Testis (tissue), 3 donors: Measurements from ENCODE around the gene ZCCHC7. TPM values are rescaled to one million over a fixed set of nuclear protein-coding genes. Genes with fewer than 3 reads are reported as not detected.

Source experiments
- DNase-seq: peaks from one replicate; pipeline ENCODE4 v3.0.0-alpha.2; 2019
- H3K27ac ChIP-seq, 2 donors: fragments of 200-600 bp; sonication (generic); one replicate each; pipeline ENCODE4 v1.5.1; 2019
- H3K27me3 ChIP-seq: fragments of 200-600 bp; sonication (generic); one replicate; pipeline ENCODE4 v1.5.1; 2019
- H3K36me3 ChIP-seq: fragments of 200-600 bp; sonication (generic); one replicate; pipeline ENCODE4 v1.5.1; 2017; ENCODE audit warnings: low read depth; ENCODE audit errors: missing control alignments
- H3K4me1 ChIP-seq: fragments of 200-600 bp; sonication (generic); one replicate; pipeline ENCODE4 v1.5.1; 2019
- H3K4me3 ChIP-seq, 2 donors: fragments of 200-600 bp; sonication (generic); one replicate each; pipeline ENCODE4 v1.5.1; 2017 to 2019
- H3K9me3 ChIP-seq: fragments of 200-600 bp; sonication (generic); one replicate; pipeline ENCODE4 v1.5.1; 2017
- POLR2A ChIP-seq: fragments of 450-650 bp; IDR thresholded peaks from one replicate; pipeline ENCODE4 v1.6.1; 2017; ENCODE audit warnings: antibody characterized with exemption, mild to moderate bottlenecking, moderate library complexity
- WGBS, 2 donors: methylation state at CpG; one replicate each; pipeline ENCODE4 v1.1.5; 2018; 5-methylcytosine and 5-hydroxymethylcytosine counted together
- intact Hi-C: fragments of 100-400 bp; cut with DNase I; formaldehyde crosslinking; loops from one replicate; pipeline ENCODE4 v1.15.1; 2023; ENCODE audit warnings: low total_unique reads
- polyA plus RNA-seq: library from polyadenylated mRNA; stranded (reverse); fragments of 350-450 nt; fragmentation: Illumina TruSeq; extraction: RNeasy Lipid Tissue Mini Kit (QIAGEN cat#74804); gene quantifications from one replicate; pipeline ENCODE4 v1.2.3, GENCODE V29; 2014; ENCODE audit warnings: low read depth, low replicate concordance; ENCODE audit not compliant: insufficient read depth
- total RNA-seq, 2 donors: library from RNA; depleted of rRNA; stranded (reverse); fragments of >200 nt; gene quantifications; one replicate each; pipeline ENCODE4 v1.2.3, GENCODE V29; 2016
- TF ChIP-seq, protein P1 (sequence below), 3 experiments: fragments of 450-650 bp in 2 of 3; fragments of 200-600 bp in 1 of 3; sonication (generic) in 1 of 3; IDR thresholded peaks; one replicate each; pipeline ENCODE4 v1.5.1; 2016 to 2019; ENCODE audit warnings: antibody characterized with exemption in 3 of 3, mild to moderate bottlenecking in 2 of 3, moderate library complexity in 1 of 3

ZCCHC7 gene
- total and polyA plus RNA-seq, 3 donors from 2014 or later, result 14.4 to 20.6 (median 18.5) TPM

DNA sequence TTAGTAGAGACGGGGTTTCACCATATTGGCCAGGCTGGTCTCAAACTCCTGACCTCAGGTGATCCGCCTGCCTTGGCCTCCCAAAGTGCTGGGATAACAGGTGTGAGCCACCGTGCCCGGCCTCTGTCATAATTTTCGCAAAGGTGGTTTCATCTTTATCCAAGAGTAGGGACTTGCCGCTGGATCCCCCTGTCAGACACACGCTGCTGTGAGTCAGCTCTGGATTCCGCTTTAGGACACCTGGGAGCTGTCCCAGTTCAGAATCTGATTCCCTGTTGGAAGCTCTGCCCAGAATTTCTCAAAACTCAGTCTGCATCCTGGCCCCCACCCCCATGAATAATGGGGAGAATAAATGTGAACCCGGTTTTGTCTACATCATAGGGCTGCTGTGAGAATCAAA, 284.2 kb downstream of the ZCCHC7 start:
- Histone ChIP-seq H3K36me3 (no peaks in the 10 kb centered on the region), H3K4me1 (peaks cover 15% of the 10 kb centered on the region), H3K27ac (no peak overlapping the region), H3K27me3 (no peaks in the 10 kb centered on the region), H3K4me3 (no peak overlapping the region), H3K9me3 (no peaks in the 10 kb centered on the region)
- intact Hi-C loops, result no loop called here
- no peak for DNase-seq
- 88% methylated on average over 6 to 9 of the region's 9 CpGs for WGBS, 2 donors
- TF ChIP-seq, protein P1, sequence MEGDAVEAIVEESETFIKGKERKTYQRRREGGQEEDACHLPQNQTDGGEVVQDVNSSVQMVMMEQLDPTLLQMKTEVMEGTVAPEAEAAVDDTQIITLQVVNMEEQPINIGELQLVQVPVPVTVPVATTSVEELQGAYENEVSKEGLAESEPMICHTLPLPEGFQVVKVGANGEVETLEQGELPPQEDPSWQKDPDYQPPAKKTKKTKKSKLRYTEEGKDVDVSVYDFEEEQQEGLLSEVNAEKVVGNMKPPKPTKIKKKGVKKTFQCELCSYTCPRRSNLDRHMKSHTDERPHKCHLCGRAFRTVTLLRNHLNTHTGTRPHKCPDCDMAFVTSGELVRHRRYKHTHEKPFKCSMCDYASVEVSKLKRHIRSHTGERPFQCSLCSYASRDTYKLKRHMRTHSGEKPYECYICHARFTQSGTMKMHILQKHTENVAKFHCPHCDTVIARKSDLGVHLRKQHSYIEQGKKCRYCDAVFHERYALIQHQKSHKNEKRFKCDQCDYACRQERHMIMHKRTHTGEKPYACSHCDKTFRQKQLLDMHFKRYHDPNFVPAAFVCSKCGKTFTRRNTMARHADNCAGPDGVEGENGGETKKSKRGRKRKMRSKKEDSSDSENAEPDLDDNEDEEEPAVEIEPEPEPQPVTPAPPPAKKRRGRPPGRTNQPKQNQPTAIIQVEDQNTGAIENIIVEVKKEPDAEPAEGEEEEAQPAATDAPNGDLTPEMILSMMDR (IDR thresholded peaks at IDR 0.05), result no peak
- TF ChIP-seq POLR2A, result no peak

DNA sequence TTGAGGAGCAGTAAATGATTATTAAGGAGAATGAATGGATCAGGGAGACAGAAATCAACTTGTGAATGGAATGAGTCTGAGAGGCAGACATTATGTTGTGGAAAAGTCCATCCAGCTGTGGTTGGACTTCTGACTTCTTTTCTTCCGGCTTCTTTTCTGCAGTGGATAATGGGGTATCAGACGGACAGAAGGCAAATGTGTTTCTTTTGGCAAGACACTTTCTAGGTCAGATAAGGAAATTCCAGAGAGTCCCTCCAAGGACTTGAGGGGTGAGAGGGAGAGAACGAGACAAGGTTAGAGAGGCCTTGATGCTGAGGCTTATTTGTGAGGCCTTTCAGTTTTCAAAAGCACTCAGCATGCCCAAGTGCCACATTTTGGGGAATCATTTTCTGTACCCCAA, 285.0 kb downstream of the ZCCHC7 start:
- intact Hi-C loops, result no loop called here
- Histone ChIP-seq H3K4me3 (no peak overlapping the region), H3K9me3 (no peaks in the 10 kb centered on the region), H3K27me3 (no peaks in the 10 kb centered on the region), H3K27ac (peak overlapping the region in 1 of 2 donors; percentile 23), H3K4me1 (peaks cover 15% of the 10 kb centered on the region), H3K36me3 (no peaks in the 10 kb centered on the region)
- 28 to 32% methylated on average over 3 of the region's 3 CpGs for WGBS, 2 donors
- no peak for DNase-seq
- TF ChIP-seq POLR2A, result no peak
- TF ChIP-seq, protein P1 (IDR thresholded peaks at IDR 0.05), result no peak

DNA sequence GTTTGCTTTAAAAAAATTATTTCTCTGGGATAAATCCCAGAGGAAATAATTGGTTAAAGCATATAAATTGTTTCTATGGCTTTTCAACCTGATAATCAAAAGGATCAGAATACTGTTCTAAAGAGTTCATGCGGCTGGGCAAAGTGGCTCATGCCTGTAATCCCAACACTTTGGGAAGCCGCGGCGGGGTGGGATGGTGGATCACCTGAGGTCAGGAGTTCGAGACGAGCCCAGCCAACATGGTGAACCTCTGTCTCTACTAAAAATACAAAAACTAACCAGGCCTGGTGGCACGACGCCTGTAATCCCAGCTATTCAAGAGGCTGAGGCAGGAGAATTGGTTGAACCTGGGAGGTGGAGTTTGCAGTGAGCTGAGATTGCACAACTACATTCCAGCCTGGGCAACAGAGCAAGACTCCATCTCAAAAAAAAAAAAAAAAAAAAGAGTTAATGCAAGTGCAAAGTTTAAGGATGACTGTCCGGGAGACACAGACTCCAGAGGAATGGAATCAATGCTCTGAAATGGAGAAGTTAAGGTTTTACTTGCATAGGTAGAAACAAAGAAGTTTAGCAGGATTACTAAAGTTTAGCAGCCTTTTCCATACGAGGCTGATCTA, 285.5 kb downstream of the ZCCHC7 start:
- intact Hi-C loops, result no loop called here
- H3K4me3 ChIP-seq, result no peak overlapping the region
- peak overlapping the region in 1 of 2 donors; percentile 25 for H3K27ac ChIP-seq
- no peak for TF ChIP-seq POLR2A
- TF ChIP-seq, protein P1 (IDR thresholded peaks at IDR 0.05), result no peak
- H3K4me1 ChIP-seq, result peaks cover 15% of the 10 kb centered on the region
- H3K27me3 ChIP-seq, result no peaks in the 10 kb centered on the region
- WGBS, 2 donors, result 67 to 78% methylated on average over 10 of the region's 10 CpGs
- H3K9me3 ChIP-seq, result no peaks in the 10 kb centered on the region
- H3K36me3 ChIP-seq, result no peaks in the 10 kb centered on the region
- DNase-seq, result no peak

DNA sequence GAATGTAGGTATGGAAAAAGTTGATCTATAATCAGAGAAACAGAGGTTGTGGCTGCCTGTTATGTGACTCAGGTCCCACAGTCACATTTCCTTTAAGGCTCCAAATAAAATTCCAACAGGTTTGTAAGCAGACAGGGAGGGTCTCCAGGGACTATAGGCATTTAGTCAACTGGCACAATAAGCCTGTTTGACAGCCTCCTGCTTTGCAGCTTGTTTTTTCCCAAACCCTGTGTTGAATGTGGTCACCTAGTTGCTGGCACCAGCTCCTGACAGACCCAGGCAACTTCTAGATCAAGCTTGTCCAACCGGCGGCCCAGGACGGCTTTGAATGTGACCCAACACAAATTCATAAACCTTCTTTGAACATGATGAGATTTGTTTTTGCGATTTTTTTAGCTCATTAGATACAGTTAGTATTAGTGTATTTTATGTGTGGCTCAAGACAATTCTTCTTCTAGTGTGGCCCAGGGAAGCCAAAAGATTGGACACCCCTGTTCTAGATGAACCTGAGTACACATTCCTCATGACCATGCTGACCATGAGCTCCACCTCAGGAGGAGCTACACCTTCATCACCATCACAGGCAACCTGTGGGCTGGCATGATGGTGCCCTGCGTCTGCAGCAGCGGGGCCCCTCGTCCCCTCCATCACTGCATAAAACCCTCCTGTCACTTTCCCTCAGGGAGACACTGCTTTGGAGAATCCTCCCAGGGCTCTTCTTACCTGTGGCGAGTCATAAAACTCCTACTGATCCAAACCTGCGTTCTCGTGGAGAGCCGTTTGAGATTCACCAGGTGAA, 286.4 kb downstream of the ZCCHC7 start:
- WGBS, 2 donors, result 95 to 97% methylated on average over 11 of the region's 11 CpGs
- Histone ChIP-seq H3K27ac (no peak overlapping the region), H3K4me3 (no peak overlapping the region), H3K9me3 (no peaks in the 10 kb centered on the region), H3K27me3 (no peaks in the 10 kb centered on the region), H3K4me1 (peaks cover 15% of the 10 kb centered on the region), H3K36me3 (no peaks in the 10 kb centered on the region)
- TF ChIP-seq, protein P1 (IDR thresholded peaks at IDR 0.05), result no peak
- no peak for TF ChIP-seq POLR2A
- intact Hi-C loops, result no loop called here
- DNase-seq, result no peak
